SK-N-SH treated with all-trans-retinoic acid at 6 μM for 48 hours (cell line): Measurements from ENCODE around the gene CELF4.

Experiments used
- ATAC-seq: fragments of 200-7000 bp; cut with Tn5 transposase; 3 replicates; pipeline ENCODE4 v1.9.1; 2020; ENCODE audit warnings: mild to moderate bottlenecking, moderate library complexity
- ARNTL ChIP-seq: fragments of 450-650 bp; formaldehyde crosslinking; IDR thresholded peaks from 2 replicates; pipeline ENCODE4 v1.5.0; 2020; ENCODE audit warnings: low read depth, mild to moderate bottlenecking, moderate library complexity, borderline replicate concordance
- BACH2 ChIP-seq: fragments of 250-450 bp; sonication (Bioruptor Pico); IDR thresholded peaks from 2 replicates; pipeline ENCODE4 v1.9.0; 2021; ENCODE audit warnings: mild to moderate bottlenecking, borderline replicate concordance
- CREB5 ChIP-seq: fragments of 250-450 bp; sonication (Bioruptor Pico); IDR thresholded peaks from 2 replicates; pipeline ENCODE4 v1.5.1; 2020; ENCODE audit warnings: low read depth, mild to moderate bottlenecking, moderate library complexity
- CSRNP3 ChIP-seq: fragments of 250-450 bp; sonication (Bioruptor Pico); IDR thresholded peaks from 2 replicates; pipeline ENCODE4 v1.5.1; 2021; ENCODE audit warnings: mild to moderate bottlenecking, moderate library complexity
- ESRRG ChIP-seq: fragments of 250-450 bp; sonication (Bioruptor Pico); IDR thresholded peaks from 2 replicates; pipeline ENCODE4 v1.6.1; 2021; ENCODE audit warnings: mild to moderate bottlenecking
- GLIS3 ChIP-seq: fragments of 250-450 bp; sonication (Bioruptor Pico); IDR thresholded peaks from 2 replicates; pipeline ENCODE4 v1.5.0; 2020; ENCODE audit warnings: mild to moderate bottlenecking, moderate library complexity
- ISL1 ChIP-seq: fragments of 250-450 bp; sonication (Bioruptor Pico); IDR thresholded peaks from 2 replicates; pipeline ENCODE4 v2.1.2; 2022; ENCODE audit warnings: mild to moderate bottlenecking, moderate library complexity
- PATZ1 ChIP-seq: fragments of 250-450 bp; sonication (Bioruptor Pico); IDR thresholded peaks from 2 replicates; pipeline ENCODE4 v1.8.0; 2020; ENCODE audit warnings: mild to moderate bottlenecking, moderate library complexity, borderline replicate concordance
- POU6F1 ChIP-seq: fragments of 250-450 bp; sonication (Bioruptor Pico); IDR thresholded peaks from 2 replicates; pipeline ENCODE4 v1.8.0; 2021; ENCODE audit warnings: low read depth, mild to moderate bottlenecking, moderate library complexity, borderline replicate concordance
- PPARA ChIP-seq: fragments of 250-450 bp; sonication (Bioruptor Pico); IDR thresholded peaks from 2 replicates; pipeline ENCODE4 v1.5.0; 2020; ENCODE audit warnings: mild to moderate bottlenecking, borderline replicate concordance
- RARB ChIP-seq: fragments of 250-450 bp; sonication (Bioruptor Pico); IDR thresholded peaks from 2 replicates; pipeline ENCODE4 v1.8.0; 2021; ENCODE audit warnings: mild to moderate bottlenecking, moderate library complexity
- SNAI2 ChIP-seq: fragments of 250-450 bp; sonication (Bioruptor Pico); IDR thresholded peaks from 2 replicates; pipeline ENCODE4 v1.5.0; 2020; ENCODE audit warnings: mild to moderate bottlenecking, moderate library complexity
- TSHZ2 ChIP-seq: fragments of 250-450 bp; sonication (Bioruptor Pico); IDR thresholded peaks from 2 replicates; pipeline ENCODE4 v1.5.0; 2020; ENCODE audit warnings: mild to moderate bottlenecking, moderate library complexity
- ZC3H10 ChIP-seq: fragments of 250-450 bp; sonication (Bioruptor Pico); IDR thresholded peaks from 2 replicates; pipeline ENCODE4 v1.5.1; 2021; ENCODE audit warnings: mild to moderate bottlenecking, moderate library complexity
- ZFP30 ChIP-seq: fragments of 450-650 bp; formaldehyde crosslinking; IDR thresholded peaks from 2 replicates; pipeline ENCODE4 v1.5.0; 2022; ENCODE audit warnings: mild to moderate bottlenecking, moderate library complexity
- ZNF8 ChIP-seq: fragments of 450-650 bp; formaldehyde crosslinking; IDR thresholded peaks from 2 replicates; pipeline ENCODE4 v1.5.0; 2020; ENCODE audit warnings: mild to moderate bottlenecking, moderate library complexity

The CELF4 gene

GRCh38 chr18:37254973-37255372, 310.6 kb downstream of the CELF4 start:
- TF ChIP-seq ISL1 (CRISPR knock-in tag) (no peak), GLIS3 (CRISPR knock-in tag) (no peak), ZNF8 (CRISPR knock-in tag) (no peak), ESRRG (no peak), BACH2 (no peak), RARB (no peak), CSRNP3 (no peak), TSHZ2 (CRISPR knock-in tag) (no peak), ARNTL (CRISPR knock-in tag) (no peak)
- no peak for ATAC-seq

GRCh38 chr18:37254236-37254754, 311.3 kb downstream of the CELF4 start:
- no peak for ATAC-seq
- TF ChIP-seq ZNF8 (CRISPR knock-in tag): no peak
- no peak for TF ChIP-seq ZFP30 (CRISPR knock-in tag)
- TF ChIP-seq POU6F1 (CRISPR knock-in tag): no peak
- TF ChIP-seq SNAI2: no peak
- TF ChIP-seq TSHZ2 (CRISPR knock-in tag): no peak
- TF ChIP-seq PPARA (CRISPR knock-in tag): no peak

- ATAC-seq: no peak
- TF ChIP-seq ZC3H10: no peak
- no peak for TF ChIP-seq RARB
- no peak for TF ChIP-seq ZFP30 (CRISPR knock-in tag)
- TF ChIP-seq POU6F1 (CRISPR knock-in tag): no peak
- no peak for TF ChIP-seq ISL1 (CRISPR knock-in tag)
- TF ChIP-seq CSRNP3: no peak
- no peak for TF ChIP-seq CREB5
- TF ChIP-seq TSHZ2 (CRISPR knock-in tag): no peak
- TF ChIP-seq PATZ1 (CRISPR knock-in tag): no peak
- TF ChIP-seq ZNF8 (CRISPR knock-in tag): no peak
Measured at GRCh38 chr18:37253394-37254235, 312.0 kb downstream of the CELF4 start.
